HG02938 (cell line): ENCODE data around the gene GPRC5D.
A peak's percentile ranks its signal among the peaks of the same experiment; 100 is the strongest.

ENCODE experiments used
- ATAC-seq: cut with Tn5 transposase; IDR thresholded peaks from one replicate; pipeline ENCODE4 v1.9.1; 2021; ENCODE audit warnings: mild to moderate bottlenecking, moderate library complexity; ENCODE audit not compliant: unreplicated experiment

GPRC5D gene

DNA sequence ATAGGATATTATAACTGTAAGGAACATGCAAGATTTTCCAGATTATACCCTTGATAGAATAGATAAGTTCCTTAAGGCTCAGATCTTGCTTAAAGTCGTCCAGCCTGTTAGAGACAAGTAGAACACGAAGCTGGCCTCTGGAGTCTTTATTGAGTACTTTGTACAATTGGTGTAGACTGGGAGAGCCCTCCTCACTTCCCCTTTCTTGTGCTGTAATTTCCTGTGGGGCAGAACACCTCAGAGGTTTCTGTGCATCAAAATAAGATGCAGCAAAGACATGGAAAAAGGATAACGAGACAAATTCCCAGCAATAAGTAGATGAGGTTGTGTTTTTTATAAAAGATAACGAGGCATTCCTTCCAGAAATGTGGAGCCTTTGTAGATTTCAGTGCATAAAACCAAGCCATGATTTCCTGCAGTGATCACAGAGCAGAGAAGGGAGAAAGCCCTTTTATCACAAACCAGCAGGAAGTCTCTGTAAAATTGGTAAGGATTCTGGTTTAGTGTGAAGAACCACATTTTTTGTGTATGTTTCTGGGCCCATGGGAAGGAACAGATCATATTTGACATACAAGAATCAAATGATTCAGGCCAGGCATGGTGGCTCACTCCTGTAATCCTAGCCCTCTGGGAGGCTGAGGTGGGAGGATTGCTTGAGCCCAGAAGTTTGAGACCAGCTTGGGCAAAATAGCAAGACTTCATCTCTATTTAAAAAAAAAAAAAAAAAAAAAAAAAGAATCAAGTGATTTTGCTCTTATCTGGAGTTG, 42.6 kb downstream of the GPRC5D start:
- ATAC-seq: no peak

DNA sequence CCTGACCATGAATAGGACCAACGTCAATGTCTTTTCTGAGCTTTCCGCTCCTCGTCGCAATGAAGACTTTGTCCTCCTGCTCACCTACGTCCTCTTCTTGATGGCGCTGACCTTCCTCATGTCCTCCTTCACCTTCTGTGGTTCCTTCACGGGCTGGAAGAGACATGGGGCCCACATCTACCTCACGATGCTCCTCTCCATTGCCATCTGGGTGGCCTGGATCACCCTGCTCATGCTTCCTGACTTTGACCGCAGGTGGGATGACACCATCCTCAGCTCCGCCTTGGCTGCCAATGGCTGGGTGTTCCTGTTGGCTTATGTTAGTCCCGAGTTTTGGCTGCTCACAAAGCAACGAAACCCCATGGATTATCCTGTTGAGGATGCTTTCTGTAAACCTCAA, 43.3 kb downstream of the GPRC5D start:
- no peak for ATAC-seq

DNA sequence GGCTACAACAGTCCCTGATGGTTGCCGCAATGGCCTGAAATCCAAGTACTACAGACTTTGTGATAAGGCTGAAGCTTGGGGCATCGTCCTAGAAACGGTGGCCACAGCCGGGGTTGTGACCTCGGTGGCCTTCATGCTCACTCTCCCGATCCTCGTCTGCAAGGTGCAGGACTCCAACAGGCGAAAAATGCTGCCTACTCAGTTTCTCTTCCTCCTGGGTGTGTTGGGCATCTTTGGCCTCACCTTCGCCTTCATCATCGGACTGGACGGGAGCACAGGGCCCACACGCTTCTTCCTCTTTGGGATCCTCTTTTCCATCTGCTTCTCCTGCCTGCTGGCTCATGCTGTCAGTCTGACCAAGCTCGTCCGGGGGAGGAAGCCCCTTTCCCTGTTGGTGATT, 43.7 kb downstream of the GPRC5D start:
- no peak for ATAC-seq

DNA sequence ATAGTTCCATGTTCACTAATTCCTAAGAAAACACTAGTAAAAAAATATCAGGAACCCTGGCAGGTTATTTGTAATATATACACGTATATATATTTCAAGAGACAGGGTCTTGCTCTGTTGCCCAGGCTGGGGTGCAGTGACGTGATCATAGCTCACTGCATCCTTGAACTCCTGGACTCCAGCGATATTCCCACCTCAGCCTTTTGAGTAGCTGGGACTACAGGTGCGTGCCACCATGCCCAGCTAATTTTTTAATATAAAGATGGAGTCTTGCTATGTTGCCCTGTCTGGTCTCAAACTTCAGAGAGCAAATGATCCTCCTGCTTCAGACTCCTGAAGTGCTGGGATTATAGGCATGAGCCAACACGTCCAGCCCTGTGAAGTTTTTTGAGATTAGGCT, 44.4 kb downstream of the GPRC5D start:
- ATAC-seq: no peak

DNA sequence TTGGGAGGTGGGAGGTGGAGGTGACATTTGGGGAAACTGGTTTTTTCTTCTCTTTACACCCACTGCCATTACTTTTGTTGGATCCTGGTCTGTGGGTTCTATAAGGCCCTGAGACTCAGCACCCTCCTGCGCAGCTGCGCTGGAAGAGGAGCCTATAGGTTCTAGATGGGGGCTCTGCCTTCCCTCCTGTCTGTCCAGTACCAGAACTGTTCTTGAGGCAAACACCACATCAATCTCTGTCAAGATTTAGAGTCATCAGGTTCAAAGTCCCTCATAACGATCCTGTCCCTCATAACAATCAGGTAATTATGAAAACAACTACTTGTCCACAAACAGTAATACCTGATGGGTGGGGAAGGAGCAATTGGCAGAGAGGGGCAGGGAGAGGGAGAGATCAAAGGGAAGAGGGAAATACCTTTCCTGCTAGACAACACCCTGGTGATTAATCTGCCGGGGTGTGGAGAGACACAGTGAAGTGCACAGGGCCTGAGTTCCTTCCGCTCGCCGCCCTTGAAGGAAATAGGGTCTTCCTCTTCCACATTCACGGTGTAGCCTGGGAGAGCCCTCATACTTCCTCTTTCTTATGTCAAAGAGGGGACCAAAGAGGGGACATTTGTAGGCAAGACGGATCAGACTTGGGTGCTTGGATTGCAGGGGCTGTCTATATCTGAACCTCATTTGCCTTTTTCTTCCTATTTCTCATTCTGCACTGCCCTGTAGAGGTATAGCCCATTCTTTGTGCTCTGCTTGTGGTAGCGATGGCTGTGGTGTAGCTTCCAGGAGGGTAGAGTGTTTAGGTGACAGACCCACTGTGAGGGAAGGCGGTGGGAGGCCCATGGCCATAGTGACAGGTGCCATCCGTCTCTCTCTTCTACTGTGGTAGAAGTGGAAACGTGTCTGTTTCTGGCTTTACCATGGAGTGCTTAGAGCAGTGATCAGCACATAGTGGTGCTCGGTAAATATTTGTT, 48.0 kb downstream of the GPRC5D start:
- ATAC-seq: no peak

DNA sequence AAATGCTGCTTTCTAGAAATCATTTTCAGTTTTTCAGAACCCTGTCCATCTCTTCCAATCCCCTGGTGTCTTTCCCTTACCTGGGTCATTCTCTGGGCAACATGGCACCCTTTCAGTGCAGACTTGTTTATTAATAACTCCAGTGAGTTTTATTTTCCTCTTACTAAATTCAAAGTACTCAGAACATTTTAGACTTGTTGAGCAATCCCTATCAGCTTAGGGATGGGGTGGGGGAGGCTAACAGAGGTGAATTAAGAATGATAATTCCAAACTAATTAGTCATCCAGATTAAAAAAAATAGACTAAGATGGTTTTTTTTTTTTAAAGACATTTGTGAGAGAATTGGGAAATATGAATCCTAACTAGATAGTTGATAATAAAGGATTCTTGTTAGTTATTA, 49.9 kb downstream of the GPRC5D start:
- ATAC-seq: no peak

DNA sequence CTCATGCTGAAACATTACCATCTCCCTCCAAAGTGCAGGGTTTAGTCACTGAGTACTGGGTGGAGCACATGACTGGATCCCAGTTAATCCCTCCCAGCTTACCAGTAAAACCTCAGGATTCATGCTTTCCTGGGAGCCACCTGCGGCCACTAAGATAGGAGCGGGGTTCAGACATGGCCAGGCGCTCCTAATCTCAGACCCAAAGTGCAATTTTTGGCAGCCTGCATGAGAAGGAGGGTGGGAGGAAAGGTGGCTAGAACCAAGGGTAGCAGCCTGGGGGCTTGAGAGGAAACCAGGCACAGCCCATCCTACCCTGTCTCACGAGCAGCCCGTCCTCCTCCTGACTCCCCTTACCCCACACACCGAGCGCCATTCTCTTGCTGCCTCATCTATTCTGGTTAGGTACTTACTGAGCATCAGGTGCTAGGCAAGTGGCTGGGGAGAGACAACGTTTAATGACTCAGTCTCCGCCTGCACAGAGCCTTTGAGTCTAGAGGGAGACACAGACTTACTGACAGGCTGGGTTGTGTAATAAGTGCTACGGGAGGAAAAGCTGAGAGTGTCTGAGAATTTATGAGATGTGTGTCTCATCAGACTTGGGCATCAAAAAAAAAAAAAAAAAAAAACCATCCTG, 50.7 kb downstream of the GPRC5D start:
- no peak for ATAC-seq

DNA sequence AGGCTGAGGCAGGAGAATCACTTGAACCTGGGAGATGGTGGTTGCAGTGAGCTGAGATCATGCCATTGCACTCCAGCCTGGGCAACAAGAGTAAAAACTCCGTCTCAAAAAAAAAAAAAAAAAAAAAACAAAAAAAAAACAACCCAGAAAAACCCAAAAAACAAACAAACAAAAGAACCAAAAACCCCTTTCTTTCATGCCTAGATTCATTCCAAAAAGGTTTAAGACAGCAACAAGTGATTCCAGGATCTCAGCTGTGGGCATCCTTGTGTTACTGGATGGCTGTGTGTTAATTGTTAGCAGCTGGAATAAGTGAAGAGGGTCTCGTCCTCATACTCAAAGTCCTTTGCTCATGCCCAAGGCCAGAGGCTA, 51.2 kb downstream of the GPRC5D start:
- ATAC-seq: no peak

DNA sequence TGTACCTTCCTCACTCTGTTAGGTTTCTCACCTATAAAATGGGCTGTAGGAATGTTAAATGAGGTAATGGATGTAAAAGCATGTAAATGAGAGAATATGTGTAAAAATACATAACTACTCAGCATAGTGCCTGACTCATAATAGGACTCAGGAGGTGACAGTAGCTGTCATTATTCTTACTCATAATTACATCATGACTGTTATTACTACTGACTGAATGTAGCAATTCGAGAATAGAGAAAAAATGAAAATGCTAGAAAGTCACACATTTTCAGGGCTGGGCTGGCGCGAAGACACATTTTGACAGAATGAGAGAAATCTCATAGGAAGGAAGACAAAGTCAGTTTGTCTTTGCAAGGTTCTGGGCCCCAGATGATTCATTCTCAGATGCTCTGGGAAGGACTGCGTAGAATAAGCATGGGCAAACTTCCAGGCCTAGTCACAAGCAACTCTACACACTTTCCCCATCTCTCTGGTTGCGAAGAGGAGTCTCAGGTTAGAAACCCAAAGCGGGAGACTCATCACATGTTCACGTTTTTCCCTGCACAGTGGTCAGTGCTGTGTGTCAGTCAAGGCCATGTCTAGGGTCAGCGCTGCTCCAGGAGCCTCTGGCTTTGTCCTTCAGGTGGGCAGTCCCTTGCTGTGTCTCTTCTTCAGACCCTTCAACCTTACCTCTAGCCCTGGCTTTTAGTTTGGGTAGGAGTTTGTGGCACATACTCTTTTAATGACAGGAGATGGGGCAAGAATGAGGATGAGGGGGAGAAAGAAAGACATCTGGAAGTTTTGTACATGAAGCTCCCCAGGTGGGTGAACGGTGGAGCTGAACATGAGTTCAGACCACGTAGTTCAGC, 52.2 kb downstream of the GPRC5D start:
- ATAC-seq: peak; percentile 67

DNA sequence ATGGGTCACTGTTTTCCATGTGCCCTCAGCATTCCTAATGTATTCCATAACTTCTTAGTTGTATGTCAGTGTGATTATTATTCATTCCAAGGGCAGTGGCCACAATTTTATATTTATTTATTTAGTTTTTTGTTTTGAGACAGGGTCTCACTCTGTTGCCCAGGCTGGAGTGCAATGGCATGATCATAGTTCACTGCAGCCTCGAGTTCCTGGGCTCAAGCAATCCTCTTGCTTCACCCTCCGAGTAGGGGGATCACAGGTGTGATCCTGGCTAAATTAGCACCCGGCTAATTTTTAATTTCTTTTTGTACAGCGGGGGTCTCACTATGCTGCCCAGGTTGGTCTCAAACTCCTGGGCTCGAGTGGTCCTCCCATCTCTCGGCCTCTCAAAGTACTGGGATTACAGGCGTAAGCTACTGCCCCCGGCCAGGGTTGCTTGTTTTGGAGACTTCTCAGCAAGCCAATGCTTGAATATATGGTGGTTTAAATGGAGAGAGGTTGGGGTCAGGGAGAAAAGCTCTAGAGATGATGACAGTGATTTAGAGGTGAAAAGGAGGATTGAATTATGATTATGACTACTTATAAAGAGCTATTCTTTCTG, 53.0 kb downstream of the GPRC5D start:
- ATAC-seq: no peak

DNA sequence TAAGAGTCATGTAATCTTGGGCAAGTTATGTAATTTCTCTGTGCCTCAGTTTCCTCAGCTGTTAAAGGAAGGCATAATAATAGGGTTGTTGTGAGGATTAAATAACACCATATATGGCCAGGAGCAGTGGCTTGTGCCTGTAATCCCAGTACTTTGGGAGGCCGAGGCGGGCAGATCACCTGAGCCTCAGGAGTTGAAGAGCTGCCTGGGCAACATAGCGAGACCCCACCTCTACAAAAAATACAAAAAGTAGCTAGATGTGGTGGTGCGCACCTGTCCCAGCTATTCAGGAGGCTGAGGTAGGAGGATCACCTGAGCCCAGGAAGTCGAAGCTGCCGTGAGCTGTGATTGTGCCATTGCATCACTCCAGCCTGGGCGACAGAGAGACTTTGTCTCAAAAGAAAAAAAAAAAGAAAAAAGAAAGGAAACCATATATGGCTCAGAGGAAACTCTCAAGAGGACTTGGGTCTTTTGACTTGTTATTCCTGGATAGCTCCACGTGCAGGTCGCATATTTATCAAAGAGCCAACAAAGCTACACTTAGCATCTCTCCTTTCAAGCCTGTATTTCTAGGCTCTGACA, 53.7 kb downstream of the GPRC5D start:
- ATAC-seq: no peak

DNA sequence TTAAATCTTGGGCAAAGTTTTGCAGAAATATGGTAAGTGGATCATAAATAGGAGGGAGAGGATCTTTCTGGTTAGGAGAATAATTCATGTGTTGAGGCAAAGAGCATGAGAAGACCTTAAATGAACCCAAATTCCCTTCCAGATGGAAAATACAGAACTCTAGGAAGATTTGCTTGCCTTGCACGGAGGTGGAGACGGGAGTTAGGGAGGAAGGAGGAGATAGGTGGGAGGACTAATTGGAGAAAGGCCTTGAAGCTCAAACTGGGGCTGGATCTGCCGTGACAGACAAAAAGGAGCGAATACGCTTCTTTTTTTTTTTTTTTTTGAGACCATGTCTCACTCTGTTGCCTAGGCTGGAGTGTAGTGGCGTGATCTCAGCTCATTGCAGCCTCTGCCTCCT, 54.7 kb downstream of the GPRC5D start:
- ATAC-seq: no peak

DNA sequence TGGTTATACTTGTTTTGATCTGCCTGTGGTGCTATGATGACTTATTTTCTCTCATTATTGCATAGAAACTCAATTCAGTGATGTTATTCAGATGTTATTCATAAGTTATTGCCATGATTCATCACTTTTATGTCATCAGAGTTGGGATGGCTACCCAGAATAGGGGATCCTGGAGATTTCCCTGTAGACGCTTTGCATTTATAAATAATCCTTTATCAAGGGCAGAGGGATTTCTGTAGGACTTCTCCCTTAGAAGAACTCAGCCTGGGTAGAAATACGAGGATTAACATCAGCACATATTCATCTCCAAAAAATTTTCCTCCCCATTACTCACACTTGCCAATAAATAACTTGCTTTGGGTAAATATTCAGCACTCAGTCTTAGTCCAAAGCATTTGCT, 55.7 kb downstream of the GPRC5D start:
- no peak for ATAC-seq

DNA sequence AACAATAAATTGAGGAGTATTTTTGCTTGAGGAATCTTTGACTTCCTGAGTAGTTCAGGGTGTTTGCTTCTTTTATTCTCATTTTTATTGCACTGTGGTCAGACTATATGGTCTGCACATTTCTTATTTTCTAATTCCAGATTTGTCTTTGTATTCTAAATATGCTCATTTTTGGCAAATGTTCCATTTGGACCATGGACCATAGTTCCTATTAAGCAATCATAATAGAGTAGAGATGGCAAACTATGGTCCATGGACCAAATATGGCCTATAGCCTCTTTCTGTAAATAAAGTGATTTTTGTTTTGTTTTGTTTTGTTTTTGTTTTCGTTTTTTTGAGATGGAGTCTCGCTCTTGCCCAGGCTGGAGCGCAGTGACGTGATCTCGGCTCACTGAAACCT, 58.5 kb downstream of the GPRC5D start:
- no peak for ATAC-seq

DNA sequence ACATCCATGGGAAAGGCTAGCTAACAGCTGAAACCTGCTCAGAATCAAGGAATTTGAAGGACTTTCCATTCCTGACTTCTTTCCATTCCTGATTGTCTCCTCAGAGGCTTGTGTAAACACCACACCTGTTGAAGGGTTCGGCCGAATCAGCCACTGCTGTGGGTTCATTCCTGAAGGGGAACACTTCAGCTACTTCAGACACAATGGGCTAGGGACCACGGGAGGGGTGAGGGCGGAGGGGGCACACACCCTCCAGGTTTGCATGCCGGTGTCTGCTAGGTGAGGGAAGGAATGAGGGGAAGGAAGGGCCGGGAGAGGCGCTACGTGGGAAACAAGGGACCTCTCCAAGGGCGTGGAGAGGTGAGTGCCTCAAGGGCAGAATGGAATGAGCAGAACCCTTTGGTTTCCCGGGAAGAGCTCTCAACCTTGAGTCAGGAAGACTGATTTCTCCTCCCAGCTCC, 59.3 kb downstream of the GPRC5D start:
- ATAC-seq: no peak

DNA sequence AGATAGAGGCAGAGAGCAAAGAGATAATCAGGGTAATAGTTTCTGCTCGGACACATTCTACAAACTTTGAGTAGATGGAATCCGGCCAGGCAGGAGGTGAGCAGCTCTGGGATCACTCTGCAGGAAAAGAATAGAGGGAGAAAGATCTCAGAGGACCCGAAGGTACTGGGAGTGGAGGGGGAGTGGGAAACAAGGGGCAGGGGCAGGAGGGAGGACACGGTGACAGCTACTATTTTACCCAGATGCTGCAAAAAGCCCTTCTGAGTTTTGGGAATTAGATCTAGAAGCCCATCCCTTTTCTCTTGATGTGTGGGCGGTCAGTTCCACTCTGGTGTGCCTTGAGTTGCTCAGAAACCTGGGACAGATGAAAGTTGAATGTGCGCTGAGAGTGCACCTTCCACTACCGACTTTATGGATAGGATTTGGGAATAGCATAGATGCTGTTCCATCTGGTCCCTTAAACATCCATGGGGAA, 60.1 kb downstream of the GPRC5D start:
- ATAC-seq: no peak

DNA sequence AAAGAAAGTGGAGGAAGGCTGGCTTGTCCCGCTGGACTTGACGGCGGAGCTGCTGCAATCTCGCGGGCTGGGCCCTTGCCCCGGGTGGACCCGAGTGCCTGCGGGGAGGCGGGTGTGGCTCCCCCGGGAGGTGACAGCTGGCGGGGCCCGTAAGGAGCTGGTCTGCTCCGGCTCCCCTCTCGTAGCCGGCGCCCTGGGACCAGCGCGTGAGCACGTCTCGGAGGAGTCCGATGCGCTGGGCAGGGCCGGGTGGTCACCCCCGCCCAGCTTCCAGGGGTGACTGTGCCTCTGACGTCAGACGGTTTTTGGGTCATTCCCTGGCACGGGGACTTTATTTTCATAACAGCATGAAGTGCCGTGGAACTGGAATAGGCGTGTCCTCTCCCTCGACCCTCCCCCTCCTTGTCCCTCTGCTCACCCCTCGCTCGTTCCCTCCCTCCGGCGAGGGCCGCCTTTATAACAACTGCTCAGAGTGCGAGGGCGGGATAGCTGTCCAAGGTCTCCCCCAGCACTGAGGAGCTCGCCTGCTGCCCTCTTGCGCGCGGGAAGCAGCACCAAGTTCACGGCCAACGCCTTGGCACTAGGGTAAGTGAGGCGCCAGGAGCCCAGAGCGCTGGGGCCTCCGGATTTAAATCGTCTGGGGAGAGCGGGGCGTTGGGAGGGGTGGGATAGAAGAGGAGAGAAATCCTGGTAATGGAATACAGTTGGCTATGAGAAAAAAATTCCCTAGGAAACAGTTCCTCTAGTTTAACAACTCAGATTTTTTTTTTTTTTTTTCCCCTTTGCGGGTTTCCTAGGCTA, 60.7 kb downstream of the GPRC5D start, which contains the start of gene GPRC5A:
TSS of gene GPRC5A (plus strand) at position 483 of the 801 bp plus-strand sequence. CDS start 16,688 bp downstream, outside the sequence.
- ATAC-seq: no peak
